ENCODE measurements around the gene EYA2. TPM values are rescaled to one million over a fixed set of nuclear protein-coding genes. Genes with fewer than 3 reads are reported as not detected.

Gene EYA2
- total RNA-seq, 1 experiment from 2014 or later, result 0.74 TPM

GRCh38 chr20:47054506-47054905 is 159.9 kb downstream of the EYA2 start:
- Histone ChIP-seq H4K91ac (ENCODE audit: insufficient read length, low read depth, low read length) (no peak overlapping the region), H3K4ac (ENCODE audit: low read depth, low read length) (no peak overlapping the region), H3K79me2 (ENCODE audit: insufficient read depth, low read length) (no peaks in the 10 kb centered on the region), H3K23me2 (ENCODE audit: insufficient read length, low read depth, low read length, poor library complexity, severe bottlenecking) (no peaks in the 10 kb centered on the region), H3K9ac (ENCODE audit: extremely low read depth, insufficient read length, low read length) (no peak overlapping the region), H3T11ph (ENCODE audit: low read length) (no peak overlapping the region), H3K9me3 (ENCODE audit: control insufficient read depth, low read depth, low read length) (no peaks in the 10 kb centered on the region), H2BK120ac (ENCODE audit: low read depth, low read length, poor library complexity, severe bottlenecking) (no peak overlapping the region), H3K23ac (ENCODE audit: insufficient read length, low read depth, low read length) (no peak overlapping the region), H2AK5ac (ENCODE audit: insufficient read length, low read length) (no peak overlapping the region), H3K27ac (ENCODE audit: insufficient read length, low read depth, low read length) (no peak overlapping the region), H3K4me1 (ENCODE audit: insufficient read depth, low read length) (no peaks in the 10 kb centered on the region), H3K79me1 (ENCODE audit: insufficient read depth, low read depth, low read length, poor library complexity, severe bottlenecking) (no peaks in the 10 kb centered on the region), H3K4me2 (ENCODE audit: insufficient read depth, insufficient read length, low read length) (no peak overlapping the region), H4K5ac (ENCODE audit: insufficient read length, low read depth, low read length) (no peak overlapping the region), H3K56ac (ENCODE audit: insufficient read length, low read depth, low read length) (no peak overlapping the region), H4K20me1 (ENCODE audit: control insufficient read depth, insufficient read depth, insufficient read length) (no peaks in the 10 kb centered on the region), H4K8ac (replicated peaks; ENCODE audit: insufficient read length, low read depth, low read length) (no peak overlapping the region), H3K18ac (ENCODE audit: insufficient read length, low read depth, low read length) (no peak overlapping the region), H2AFZ (ENCODE audit: low read length) (no peak overlapping the region), H3K14ac (ENCODE audit: insufficient read depth, low read length) (no peak overlapping the region), H2BK5ac (ENCODE audit: insufficient read length, low read length) (no peak overlapping the region), H2BK20ac (ENCODE audit: low read depth, low read length, poor library complexity, severe bottlenecking) (no peak overlapping the region), H2BK15ac (ENCODE audit: low read depth, low read length) (no peak overlapping the region), H2BK12ac (ENCODE audit: insufficient read length, low read depth, low read length) (no peak overlapping the region), H3K27me3 (ENCODE audit: insufficient read depth, low read length) (no peaks in the 10 kb centered on the region)
- peaks cover 0 to under 1% of the 10 kb centered on the region in 2 experiments; a peak in 1 of 5 replicates for H3K9me3 Mint-ChIP-seq
- H3K27ac Mint-ChIP-seq, result no peak overlapping the region; a peak in 1 of 7 replicates
- H3K36me3 Mint-ChIP-seq (ENCODE audit: insufficient read depth in 1 of 3, low read depth in 3 of 3), result no peaks in the 10 kb centered on the region
- TF ChIP-seq, protein P1, sequence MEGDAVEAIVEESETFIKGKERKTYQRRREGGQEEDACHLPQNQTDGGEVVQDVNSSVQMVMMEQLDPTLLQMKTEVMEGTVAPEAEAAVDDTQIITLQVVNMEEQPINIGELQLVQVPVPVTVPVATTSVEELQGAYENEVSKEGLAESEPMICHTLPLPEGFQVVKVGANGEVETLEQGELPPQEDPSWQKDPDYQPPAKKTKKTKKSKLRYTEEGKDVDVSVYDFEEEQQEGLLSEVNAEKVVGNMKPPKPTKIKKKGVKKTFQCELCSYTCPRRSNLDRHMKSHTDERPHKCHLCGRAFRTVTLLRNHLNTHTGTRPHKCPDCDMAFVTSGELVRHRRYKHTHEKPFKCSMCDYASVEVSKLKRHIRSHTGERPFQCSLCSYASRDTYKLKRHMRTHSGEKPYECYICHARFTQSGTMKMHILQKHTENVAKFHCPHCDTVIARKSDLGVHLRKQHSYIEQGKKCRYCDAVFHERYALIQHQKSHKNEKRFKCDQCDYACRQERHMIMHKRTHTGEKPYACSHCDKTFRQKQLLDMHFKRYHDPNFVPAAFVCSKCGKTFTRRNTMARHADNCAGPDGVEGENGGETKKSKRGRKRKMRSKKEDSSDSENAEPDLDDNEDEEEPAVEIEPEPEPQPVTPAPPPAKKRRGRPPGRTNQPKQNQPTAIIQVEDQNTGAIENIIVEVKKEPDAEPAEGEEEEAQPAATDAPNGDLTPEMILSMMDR (conservative IDR thresholded peaks at IDR 0.05), result no peak
- DNase-seq, result no peak
- H3K27me3 Mint-ChIP-seq (ENCODE audit: low read depth), result peaks cover 1% of the 10 kb centered on the region; the same call in 1 of the 2 replicates
- no peak overlapping the region for H3K4me3 Mint-ChIP-seq
- H3K4me1 Mint-ChIP-seq, result peaks cover 0 to 3% of the 10 kb centered on the region in 2 experiments; a peak in 2 of 4 replicates
- no CpG with 5 or more reads among the region's 5 CpGs for WGBS (ENCODE audit: extremely low coverage, insufficient read length, low lambda C conversion rate)
